ENCODE measurements around the gene BEST2. TPM values are rescaled to one million over a fixed set of nuclear protein-coding genes. Genes with fewer than 3 reads are reported as not detected.

BEST2 gene
- total RNA-seq, 1 donor from 2014 or later: not detected

DNA sequence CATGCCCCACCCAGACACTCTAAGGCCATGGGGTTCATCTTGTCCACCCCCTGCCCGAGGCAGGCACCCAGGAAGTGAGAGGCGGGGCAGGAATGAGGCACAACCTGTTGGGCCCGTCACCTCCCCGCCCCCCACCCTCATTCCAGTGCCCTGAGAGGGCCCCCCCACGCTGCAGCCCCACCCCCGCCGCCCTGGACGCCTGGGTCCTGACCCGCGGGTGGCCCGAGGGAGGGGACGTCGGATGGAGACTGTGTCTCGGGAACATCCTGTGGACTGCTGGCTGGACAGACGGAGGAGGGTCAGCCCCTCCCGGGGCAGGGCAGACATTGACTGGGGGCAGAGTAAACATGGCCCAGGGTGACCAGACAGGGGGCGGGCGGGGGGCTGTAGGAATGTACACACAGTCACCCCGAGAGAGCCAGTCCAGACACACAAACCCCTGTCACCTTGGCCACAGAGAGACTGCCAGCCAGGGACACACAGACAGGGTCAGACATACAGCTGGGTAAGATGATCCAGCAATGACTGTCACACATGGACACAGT, 32.3 kb downstream of the BEST2 start:
- DNase-seq (ENCODE audit: low spot score): peak; percentile 86
- intact Hi-C loops (cut with DNase I): no loop called here

GRCh38 chr19:12784394-12784870, 32.8 kb downstream of the BEST2 start:
- no peak for DNase-seq (ENCODE audit: low spot score)
- intact Hi-C loops (cut with DNase I): no loop called here

GRCh38 chr19:12784871-12785430, 33.4 kb downstream of the BEST2 start:
- intact Hi-C loops (cut with DNase I): no loop called here
- DNase-seq (ENCODE audit: low spot score): no peak

- intact Hi-C loops (cut with DNase I): no loop called here
- DNase-seq (ENCODE audit: low spot score): peak; percentile 84
These were observed 33.9 kb downstream of the BEST2 start for GRCh38 chr19:12785431-12786031.

- peak; percentile 85 for DNase-seq (ENCODE audit: low spot score)
- intact Hi-C loops (cut with DNase I): no loop called here
These were observed 34.7 kb downstream of the BEST2 start for GRCh38 chr19:12786141-12786870.

DNA sequence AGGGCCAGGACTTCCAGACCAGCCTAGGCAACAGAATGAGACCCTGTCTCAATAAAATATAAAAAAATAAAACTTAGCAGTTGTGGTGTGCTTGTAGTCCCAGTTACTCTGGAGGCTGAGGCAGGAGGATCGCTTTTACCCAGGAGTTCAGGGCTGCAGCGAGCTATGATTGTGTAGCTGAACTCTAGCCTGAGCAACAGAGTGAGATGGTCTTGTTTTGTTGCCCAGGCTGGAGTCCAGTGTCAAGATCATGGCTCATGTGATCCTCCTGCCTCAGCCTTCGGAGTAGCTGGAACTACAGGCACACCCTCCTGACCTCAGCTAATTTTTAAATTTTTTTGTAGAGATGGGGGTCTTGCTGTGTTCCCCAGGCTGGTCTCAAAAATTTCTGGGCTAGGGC, 35.4 kb downstream of the BEST2 start:
- no peak for DNase-seq (ENCODE audit: low spot score)
- intact Hi-C loops (cut with DNase I): no loop called here

- intact Hi-C loops (cut with DNase I): no loop called here
- DNase-seq (ENCODE audit: low spot score): no peak
These were observed 35.9 kb downstream of the BEST2 start for GRCh38 chr19:12787458-12787857.

- DNase-seq (ENCODE audit: low spot score): no peak
- intact Hi-C loops (cut with DNase I): no loop called here
These were observed 36.6 kb downstream of the BEST2 start for GRCh38 chr19:12788042-12788681.

DNA sequence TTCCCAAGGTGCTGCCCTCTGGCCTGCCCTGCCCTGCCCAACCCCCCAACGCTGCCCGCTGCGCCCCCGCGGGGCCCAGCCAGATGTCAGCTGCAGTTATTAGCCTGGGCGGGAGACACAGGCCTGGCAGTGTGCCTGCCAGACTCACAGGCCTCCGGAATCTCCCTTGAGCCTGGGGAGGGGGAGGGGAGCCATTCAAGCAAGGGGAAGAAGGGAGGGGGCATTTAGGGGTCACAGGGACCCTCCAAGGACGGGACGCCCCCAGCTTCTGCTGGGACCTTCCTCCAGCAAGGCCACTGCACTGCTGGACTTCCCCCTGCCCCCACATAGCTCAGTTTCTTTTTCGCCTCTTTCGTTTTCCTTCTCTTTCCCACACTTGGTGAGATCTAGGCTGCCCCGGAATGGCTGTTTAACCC, 37.1 kb downstream of the BEST2 start:
- intact Hi-C loops (cut with DNase I): no loop called here
- peak; percentile 92 for DNase-seq (ENCODE audit: low spot score)

- intact Hi-C loops (cut with DNase I): no loop called here
- no peak for DNase-seq (ENCODE audit: low spot score)
These were observed 37.7 kb downstream of the BEST2 start for GRCh38 chr19:12789098-12789903.

- DNase-seq (ENCODE audit: low spot score): peak; percentile 99
- intact Hi-C loops (cut with DNase I): loop anchor here (5.0 to 10.0 kb wide), 2 partner anchors 362 to 1055 kb away; partner anchors contain the start of genes IER2 and STX10
These were observed 38.5 kb downstream of the BEST2 start for GRCh38 chr19:12789904-12790619.

DNA sequence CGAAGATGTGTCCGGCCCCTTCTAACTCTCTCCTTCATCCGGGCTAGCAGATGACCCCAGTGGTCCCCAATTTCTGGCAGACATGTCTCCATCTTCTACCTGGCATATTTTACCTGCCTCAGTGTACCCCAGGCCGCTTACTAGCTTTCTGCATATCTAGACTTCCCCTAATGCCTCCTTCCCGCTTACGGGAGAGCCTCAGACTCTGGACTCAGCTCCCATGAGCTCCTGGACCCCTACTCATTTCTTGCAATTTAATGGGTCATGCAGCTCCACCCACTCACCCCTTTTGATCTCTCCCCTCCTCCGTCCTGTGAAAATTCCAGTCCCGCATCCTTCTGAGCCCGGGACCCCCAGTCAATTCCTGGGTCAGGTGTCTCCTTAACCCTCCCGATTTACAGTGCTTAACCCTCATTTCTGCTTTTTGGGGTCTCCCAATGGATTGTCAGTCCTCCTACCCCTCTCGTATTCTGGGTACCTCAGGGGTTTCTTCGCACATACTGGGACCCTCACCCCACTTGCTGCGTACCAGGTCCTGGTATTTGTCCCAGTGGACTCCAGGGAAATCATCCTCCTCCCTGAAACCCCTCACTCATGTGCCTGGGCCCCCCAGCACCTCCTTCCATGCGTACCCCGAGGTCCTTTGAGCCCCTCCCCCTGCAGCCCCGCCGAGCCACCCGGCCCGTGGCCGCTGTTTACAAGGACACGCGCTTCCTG, 39.2 kb downstream of the BEST2 start:
- DNase-seq (ENCODE audit: low spot score): no peak
- intact Hi-C loops (cut with DNase I): loop anchor here (5.0 to 10.0 kb wide), 2 partner anchors 362 to 1054 kb away; partner anchors contain the start of genes IER2 and STX10

GRCh38 chr19:12791345-12792050, 39.9 kb downstream of the BEST2 start, which contains the start of gene JUNB:
Gene JUNB (plus strand): TSS chr19:12791486. CDS start chr19:12791772, 286 bp downstream.
- peak; percentile 100 for DNase-seq (ENCODE audit: low spot score)
- intact Hi-C loops (cut with DNase I): loop anchor here (5.0 to 10.0 kb wide), 2 partner anchors 361 to 1053 kb away; partner anchors contain the start of genes IER2 and STX10

DNA sequence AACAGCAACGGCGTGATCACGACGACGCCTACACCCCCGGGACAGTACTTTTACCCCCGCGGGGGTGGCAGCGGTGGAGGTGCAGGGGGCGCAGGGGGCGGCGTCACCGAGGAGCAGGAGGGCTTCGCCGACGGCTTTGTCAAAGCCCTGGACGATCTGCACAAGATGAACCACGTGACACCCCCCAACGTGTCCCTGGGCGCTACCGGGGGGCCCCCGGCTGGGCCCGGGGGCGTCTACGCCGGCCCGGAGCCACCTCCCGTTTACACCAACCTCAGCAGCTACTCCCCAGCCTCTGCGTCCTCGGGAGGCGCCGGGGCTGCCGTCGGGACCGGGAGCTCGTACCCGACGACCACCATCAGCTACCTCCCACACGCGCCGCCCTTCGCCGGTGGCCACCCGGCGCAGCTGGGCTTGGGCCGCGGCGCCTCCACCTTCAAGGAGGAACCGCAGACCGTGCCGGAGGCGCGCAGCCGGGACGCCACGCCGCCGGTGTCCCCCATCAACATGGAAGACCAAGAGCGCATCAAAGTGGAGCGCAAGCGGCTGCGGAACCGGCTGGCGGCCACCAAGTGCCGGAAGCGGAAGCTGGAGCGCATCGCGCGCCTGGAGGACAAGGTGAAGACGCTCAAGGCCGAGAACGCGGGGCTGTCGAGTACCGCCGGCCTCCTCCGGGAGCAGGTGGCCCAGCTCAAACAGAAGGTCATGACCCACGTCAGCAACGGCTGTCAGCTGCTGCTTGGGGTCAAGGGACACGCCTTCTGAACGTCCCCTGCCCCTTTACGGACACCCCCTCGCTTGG, 40.7 kb downstream of the BEST2 start:
- intact Hi-C loops (cut with DNase I): loop anchor here (5.0 to 10.0 kb wide), 2 partner anchors 360 to 1053 kb away; partner anchors contain the start of genes IER2 and STX10
- peak; percentile 87 for DNase-seq (ENCODE audit: low spot score)

- no peak for DNase-seq (ENCODE audit: low spot score)
- intact Hi-C loops (cut with DNase I): loop anchor here (5.0 to 10.0 kb wide), 2 partner anchors 359 to 1052 kb away; partner anchors contain the start of genes IER2 and STX10
These were observed 41.3 kb downstream of the BEST2 start for GRCh38 chr19:12792853-12793289.
